ENCODE results near the gene CRHR1. TPM values are rescaled to one million over a fixed set of nuclear protein-coding genes. Genes with fewer than 3 reads are reported as not detected.

The CRHR1 gene
- total RNA-seq, 4 donors from 2014 or later = 0.10 to 0.54 (median 0.35) TPM; not detected in 1

- H3K9me3 ChIP-seq = no peaks in the 10 kb centered on the region
- TF ChIP-seq, protein P1, sequence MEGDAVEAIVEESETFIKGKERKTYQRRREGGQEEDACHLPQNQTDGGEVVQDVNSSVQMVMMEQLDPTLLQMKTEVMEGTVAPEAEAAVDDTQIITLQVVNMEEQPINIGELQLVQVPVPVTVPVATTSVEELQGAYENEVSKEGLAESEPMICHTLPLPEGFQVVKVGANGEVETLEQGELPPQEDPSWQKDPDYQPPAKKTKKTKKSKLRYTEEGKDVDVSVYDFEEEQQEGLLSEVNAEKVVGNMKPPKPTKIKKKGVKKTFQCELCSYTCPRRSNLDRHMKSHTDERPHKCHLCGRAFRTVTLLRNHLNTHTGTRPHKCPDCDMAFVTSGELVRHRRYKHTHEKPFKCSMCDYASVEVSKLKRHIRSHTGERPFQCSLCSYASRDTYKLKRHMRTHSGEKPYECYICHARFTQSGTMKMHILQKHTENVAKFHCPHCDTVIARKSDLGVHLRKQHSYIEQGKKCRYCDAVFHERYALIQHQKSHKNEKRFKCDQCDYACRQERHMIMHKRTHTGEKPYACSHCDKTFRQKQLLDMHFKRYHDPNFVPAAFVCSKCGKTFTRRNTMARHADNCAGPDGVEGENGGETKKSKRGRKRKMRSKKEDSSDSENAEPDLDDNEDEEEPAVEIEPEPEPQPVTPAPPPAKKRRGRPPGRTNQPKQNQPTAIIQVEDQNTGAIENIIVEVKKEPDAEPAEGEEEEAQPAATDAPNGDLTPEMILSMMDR (IDR thresholded peaks at IDR 0.05) = no peak
- TF ChIP-seq POLR2AphosphoS5 (IDR thresholded peaks at IDR 0.05) (no peak), EP300 (IDR thresholded peaks at IDR 0.05) (no peak), POLR2A (IDR thresholded peaks at IDR 0.05) (no peak)
- H3K4me3 ChIP-seq = no peak overlapping the region
- WGBS, 2 donors (ENCODE audit: low coverage in 1 of 2) = 67 to 80% methylated on average over 1 to 5 of the region's 5 CpGs
- H3K4me1 ChIP-seq = peaks cover 0 to 9% (median 0%) of the 10 kb centered on the region in 3 donors
- H3K27ac ChIP-seq = no peak overlapping the region
- peaks cover 22% of the 10 kb centered on the region for H3K27me3 ChIP-seq
- ATAC-seq = no peak
- no peaks in the 10 kb centered on the region for H3K36me3 ChIP-seq
These were observed 87.6 kb downstream of the CRHR1 start for GRCh38 chr17:45871718-45872117.

GRCh38 chr17:45873728-45874127 is 89.6 kb downstream of the CRHR1 start:
- H3K4me3 ChIP-seq = no peak overlapping the region
- peaks cover 0 to 9% (median 0%) of the 10 kb centered on the region in 3 donors for H3K4me1 ChIP-seq
- no peaks in the 10 kb centered on the region for H3K36me3 ChIP-seq
- ATAC-seq = no peak
- peaks cover 36% of the 10 kb centered on the region for H3K27me3 ChIP-seq
- peaks cover 0 to 7% (median 0%) of the 10 kb centered on the region in 3 donors for H3K9me3 ChIP-seq
- H3K27ac ChIP-seq = no peak overlapping the region
- WGBS, 2 donors (ENCODE audit: low coverage in 1 of 2) = 0% methylated on average over 5 of the region's 6 CpGs; no CpG with 5 or more reads in 1 of the 2 donors
- TF ChIP-seq POLR2A (IDR thresholded peaks at IDR 0.05) (no peak), POLR2AphosphoS5 (IDR thresholded peaks at IDR 0.05) (no peak), EP300 (IDR thresholded peaks at IDR 0.05) (no peak)
- TF ChIP-seq, protein P1 (IDR thresholded peaks at IDR 0.05) = no peak

- Histone ChIP-seq H3K27me3 (peaks cover 36% of the 10 kb centered on the region), H3K36me3 (no peaks in the 10 kb centered on the region), H3K9me3 (peaks cover 0 to 7% (median 0%) of the 10 kb centered on the region in 3 donors), H3K4me1 (peaks cover 0 to 9% (median 0%) of the 10 kb centered on the region in 3 donors), H3K27ac (no peak overlapping the region), H3K4me3 (no peak overlapping the region)
- WGBS, 2 donors (ENCODE audit: low coverage in 1 of 2) = 45 to 71% methylated on average over 3 of the region's 3 CpGs
- TF ChIP-seq EP300 (IDR thresholded peaks at IDR 0.05) (no peak), POLR2A (IDR thresholded peaks at IDR 0.05) (no peak), POLR2AphosphoS5 (IDR thresholded peaks at IDR 0.05) (no peak)
- TF ChIP-seq, protein P1 (IDR thresholded peaks at IDR 0.05) = no peak
- no peak for ATAC-seq
These were observed 90.0 kb downstream of the CRHR1 start for GRCh38 chr17:45874151-45874550.

DNA sequence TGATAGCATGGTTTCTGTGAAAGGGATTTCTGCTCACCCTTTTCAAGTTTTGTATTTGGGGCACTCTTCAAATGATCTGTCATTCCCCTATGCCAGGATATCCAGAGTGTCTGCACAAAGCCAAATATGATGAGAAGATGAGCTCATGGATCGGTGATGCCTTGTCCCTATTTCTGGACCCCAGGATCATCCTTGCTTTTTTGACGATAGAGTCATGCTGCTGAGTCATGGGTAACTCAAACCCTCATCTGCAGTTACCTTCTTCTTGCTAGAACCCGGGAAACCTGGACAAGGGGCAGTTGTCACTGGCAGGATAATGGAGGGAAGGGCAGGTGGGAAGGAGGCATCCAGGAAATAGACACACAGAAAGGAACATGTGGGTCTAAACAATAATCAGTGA is 92.4 kb downstream of the CRHR1 start:
- H3K9me3 ChIP-seq = peaks cover 0 to 7% (median 0%) of the 10 kb centered on the region in 3 donors
- H3K36me3 ChIP-seq = no peaks in the 10 kb centered on the region
- whole genome bisulfite sequencing, 2 donors (ENCODE audit: low coverage in 1 of 2) = 65 to 90% methylated on average over 2 to 3 of the region's 3 CpGs
- H3K27ac ChIP-seq = no peak overlapping the region
- no peak for ATAC-seq
- no peak overlapping the region for H3K4me3 ChIP-seq
- H3K27me3 ChIP-seq = peaks cover 42% of the 10 kb centered on the region
- no peak for TF ChIP-seq POLR2AphosphoS5 (IDR thresholded peaks at IDR 0.05)
- TF ChIP-seq, protein P1 (IDR thresholded peaks at IDR 0.05) = no peak
- no peak for TF ChIP-seq EP300 (IDR thresholded peaks at IDR 0.05)
- TF ChIP-seq POLR2A (IDR thresholded peaks at IDR 0.05) = no peak
- no peaks in the 10 kb centered on the region for H3K4me1 ChIP-seq

DNA sequence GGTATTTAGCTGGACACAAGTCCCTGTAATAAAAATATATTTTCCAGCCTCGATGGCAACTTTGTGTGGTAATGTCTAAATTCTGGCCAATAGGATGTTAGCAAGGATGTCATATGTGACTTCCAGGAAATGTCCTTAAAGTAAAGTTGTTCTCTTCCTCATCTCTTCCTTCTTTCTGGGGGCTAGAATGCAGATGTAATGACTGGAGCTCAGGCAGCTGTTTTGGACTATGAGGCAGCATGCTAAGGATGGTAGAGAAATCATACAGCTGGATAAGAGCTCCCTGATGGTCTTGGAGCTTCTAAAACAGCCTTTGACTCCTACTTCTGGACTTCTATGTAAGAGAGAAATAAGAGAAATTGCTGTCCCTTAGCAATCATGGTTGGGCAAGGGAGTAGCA is 93.3 kb downstream of the CRHR1 start:
- ATAC-seq = no peak
- TF ChIP-seq EP300 (IDR thresholded peaks at IDR 0.05) = no peak
- no peak for TF ChIP-seq POLR2A (IDR thresholded peaks at IDR 0.05)
- TF ChIP-seq POLR2AphosphoS5 (IDR thresholded peaks at IDR 0.05) = no peak
- TF ChIP-seq, protein P1 (IDR thresholded peaks at IDR 0.05) = no peak
- Histone ChIP-seq H3K9me3 (peaks cover 0 to 7% (median 0%) of the 10 kb centered on the region in 3 donors), H3K4me3 (no peak overlapping the region), H3K4me1 (no peaks in the 10 kb centered on the region), H3K36me3 (no peaks in the 10 kb centered on the region), H3K27me3 (peaks cover 46% of the 10 kb centered on the region), H3K27ac (no peak overlapping the region)
- 57 to 69% methylated on average over 1 of the region's 1 CpG for WGBS, 2 donors (ENCODE audit: low coverage in 1 of 2)
